Stimulated activated CD8-positive, alpha-beta memory T cell treated with anti-CD3 and anti-CD28 coated beads, Interleukin-15, amount 100 ng/mL, for 48 hours (primary cell): ENCODE measurements around the gene PRKN.
"Not testable (repeated sequence)": the region's sequence is repeated elsewhere in the genome, so short reads cannot be mapped to it uniquely, and the experiment has no call there.

Source experiments
- DNase-seq, 2 donors: peaks; one replicate each; pipeline ENCODE4 v3.0.0-alpha.2; 2020; ENCODE audit warnings: low read depth in 2 of 2

PRKN gene

GRCh38 chr6:161546632-161547031 is 1180.9 kb downstream of the PRKN start:
- no peak for DNase-seq

GRCh38 chr6:161545741-161546140 is 1181.8 kb downstream of the PRKN start:
- no peak for DNase-seq

- DNase-seq, result no peak
Observed at GRCh38 chr6:161544801-161545480, 1182.6 kb downstream of the PRKN start.

GRCh38 chr6:161543684-161544309 is 1183.8 kb downstream of the PRKN start:
- no peak for DNase-seq

- no peak for DNase-seq
Observed at GRCh38 chr6:161542346-161542980, 1185.1 kb downstream of the PRKN start.

- DNase-seq, result no peak
Observed at GRCh38 chr6:161540532-161540931, 1187.0 kb downstream of the PRKN start.

- DNase-seq, result no peak
Observed at GRCh38 chr6:161536224-161536630, 1191.3 kb downstream of the PRKN start.

- no peak for DNase-seq
Observed at GRCh38 chr6:161534264-161534873, 1193.2 kb downstream of the PRKN start.

GRCh38 chr6:161533266-161533665 is 1194.3 kb downstream of the PRKN start:
- DNase-seq, result no peak

- DNase-seq, result no peak
Observed at GRCh38 chr6:161532536-161532935, 1195.0 kb downstream of the PRKN start.

- no peak for DNase-seq
Observed at GRCh38 chr6:161526794-161527193, 1200.8 kb downstream of the PRKN start.

- DNase-seq, result no peak
Observed at GRCh38 chr6:161523362-161523761, 1204.2 kb downstream of the PRKN start.

GRCh38 chr6:161522276-161522675 is 1205.3 kb downstream of the PRKN start:
- no peak for DNase-seq

- DNase-seq, result no peak
Observed at GRCh38 chr6:161511447-161512095, 1216.0 kb downstream of the PRKN start.

GRCh38 chr6:161508341-161508740 is 1219.2 kb downstream of the PRKN start:
- no peak for DNase-seq

GRCh38 chr6:161507375-161507774 is 1220.2 kb downstream of the PRKN start:
- DNase-seq, result no peak

- no peak for DNase-seq
Observed at GRCh38 chr6:161503570-161503969, 1224.0 kb downstream of the PRKN start.

GRCh38 chr6:161498881-161499280 is 1228.7 kb downstream of the PRKN start:
- no peak for DNase-seq

- no peak for DNase-seq
Observed at GRCh38 chr6:161498359-161498758, 1229.2 kb downstream of the PRKN start.

GRCh38 chr6:161496941-161497340 is 1230.6 kb downstream of the PRKN start:
- DNase-seq, result no peak

GRCh38 chr6:161496271-161496670 is 1231.3 kb downstream of the PRKN start:
- DNase-seq, result not testable (repeated sequence)

- DNase-seq, result no peak
Observed at GRCh38 chr6:161494566-161494965, 1233.0 kb downstream of the PRKN start.
